ENCODE measurements around the gene PLCH2.

GRCh38 chr1:2492091-2492490 lies 16.0 kb downstream of the PLCH2 start:
- TF ChIP-seq TCF12 (IDR thresholded peaks at IDR 0.05; ENCODE audit: low read depth) (no peak), EGR1 (IDR thresholded peaks at IDR 0.05) (no peak), YY1 (IDR thresholded peaks at IDR 0.05; ENCODE audit: low read depth) (no peak), EP300 (IDR thresholded peaks at IDR 0.05; ENCODE audit: borderline replicate concordance) (no peak), FOXM1 (IDR thresholded peaks at IDR 0.05; ENCODE audit: borderline replicate concordance, low read depth) (no peak), TAF1 (IDR thresholded peaks at IDR 0.05; ENCODE audit: low read depth) (no peak), NFIC (IDR thresholded peaks at IDR 0.05) (no peak)
- TF ChIP-seq, protein P1, sequence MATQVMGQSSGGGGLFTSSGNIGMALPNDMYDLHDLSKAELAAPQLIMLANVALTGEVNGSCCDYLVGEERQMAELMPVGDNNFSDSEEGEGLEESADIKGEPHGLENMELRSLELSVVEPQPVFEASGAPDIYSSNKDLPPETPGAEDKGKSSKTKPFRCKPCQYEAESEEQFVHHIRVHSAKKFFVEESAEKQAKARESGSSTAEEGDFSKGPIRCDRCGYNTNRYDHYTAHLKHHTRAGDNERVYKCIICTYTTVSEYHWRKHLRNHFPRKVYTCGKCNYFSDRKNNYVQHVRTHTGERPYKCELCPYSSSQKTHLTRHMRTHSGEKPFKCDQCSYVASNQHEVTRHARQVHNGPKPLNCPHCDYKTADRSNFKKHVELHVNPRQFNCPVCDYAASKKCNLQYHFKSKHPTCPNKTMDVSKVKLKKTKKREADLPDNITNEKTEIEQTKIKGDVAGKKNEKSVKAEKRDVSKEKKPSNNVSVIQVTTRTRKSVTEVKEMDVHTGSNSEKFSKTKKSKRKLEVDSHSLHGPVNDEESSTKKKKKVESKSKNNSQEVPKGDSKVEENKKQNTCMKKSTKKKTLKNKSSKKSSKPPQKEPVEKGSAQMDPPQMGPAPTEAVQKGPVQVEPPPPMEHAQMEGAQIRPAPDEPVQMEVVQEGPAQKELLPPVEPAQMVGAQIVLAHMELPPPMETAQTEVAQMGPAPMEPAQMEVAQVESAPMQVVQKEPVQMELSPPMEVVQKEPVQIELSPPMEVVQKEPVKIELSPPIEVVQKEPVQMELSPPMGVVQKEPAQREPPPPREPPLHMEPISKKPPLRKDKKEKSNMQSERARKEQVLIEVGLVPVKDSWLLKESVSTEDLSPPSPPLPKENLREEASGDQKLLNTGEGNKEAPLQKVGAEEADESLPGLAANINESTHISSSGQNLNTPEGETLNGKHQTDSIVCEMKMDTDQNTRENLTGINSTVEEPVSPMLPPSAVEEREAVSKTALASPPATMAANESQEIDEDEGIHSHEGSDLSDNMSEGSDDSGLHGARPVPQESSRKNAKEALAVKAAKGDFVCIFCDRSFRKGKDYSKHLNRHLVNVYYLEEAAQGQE (IDR thresholded peaks at IDR 0.05; ENCODE audit: low read depth), result no peak
- TF ChIP-seq, protein P2, sequence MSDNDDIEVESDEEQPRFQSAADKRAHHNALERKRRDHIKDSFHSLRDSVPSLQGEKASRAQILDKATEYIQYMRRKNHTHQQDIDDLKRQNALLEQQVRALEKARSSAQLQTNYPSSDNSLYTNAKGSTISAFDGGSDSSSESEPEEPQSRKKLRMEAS (IDR thresholded peaks at IDR 0.05), result no peak
